Activated naive CD4-positive, alpha-beta T cell treated with anti-CD3 and anti-CD28 coated beads, Interleukin-2, amount 50 U/mL, for 24 hours (primary cell): ENCODE results near the gene SLC22A6.
"Not testable (repeated sequence)": the region's sequence is repeated elsewhere in the genome, so short reads cannot be mapped to it uniquely, and the experiment has no call there.

Experiments
- H3K27ac Mint-ChIP-seq: one replicate; pipeline ENCODE4 v1.8.0; 2021; ENCODE audit warnings: mild to moderate bottlenecking, mixed read lengths
- H3K27me3 Mint-ChIP-seq: one replicate; pipeline ENCODE4 v1.8.0; 2021; ENCODE audit warnings: mixed read lengths
- H3K36me3 Mint-ChIP-seq: one replicate; pipeline ENCODE4 v1.8.0; 2021; ENCODE audit warnings: mixed read lengths
- H3K4me1 Mint-ChIP-seq: one replicate; pipeline ENCODE4 v1.8.0; 2021; ENCODE audit warnings: mixed read lengths
- H3K4me3 Mint-ChIP-seq: one replicate; pipeline ENCODE4 v1.8.0; 2021; ENCODE audit warnings: mild to moderate bottlenecking, mixed read lengths
- H3K9me3 Mint-ChIP-seq: one replicate; pipeline ENCODE4 v1.8.0; 2021; ENCODE audit warnings: mixed read lengths

Gene SLC22A6

GRCh38 chr11:62959422-62959980 is 25.3 kb downstream of the SLC22A6 start:
- Mint-ChIP-seq H3K27me3 (peaks cover 2% of the 10 kb centered on the region), H3K4me1 (no peaks in the 10 kb centered on the region), H3K9me3 (no peaks in the 10 kb centered on the region), H3K27ac (no peak overlapping the region), H3K4me3 (no peak overlapping the region), H3K36me3 (no peaks in the 10 kb centered on the region)

- Mint-ChIP-seq H3K4me1 (no peaks in the 10 kb centered on the region), H3K27ac (no peak overlapping the region), H3K27me3 (peaks cover 2% of the 10 kb centered on the region), H3K9me3 (no peaks in the 10 kb centered on the region), H3K36me3 (no peaks in the 10 kb centered on the region), H3K4me3 (no peak overlapping the region)
Measured at GRCh38 chr11:62958547-62959421, 26.0 kb downstream of the SLC22A6 start.

GRCh38 chr11:62957147-62957546 is 27.6 kb downstream of the SLC22A6 start:
- Mint-ChIP-seq H3K4me3 (no peak overlapping the region), H3K9me3 (no peaks in the 10 kb centered on the region), H3K27ac (no peak overlapping the region), H3K4me1 (no peaks in the 10 kb centered on the region), H3K27me3 (peaks cover 2% of the 10 kb centered on the region), H3K36me3 (no peaks in the 10 kb centered on the region)

- Mint-ChIP-seq H3K27ac (no peak overlapping the region), H3K4me1 (no peaks in the 10 kb centered on the region), H3K9me3 (no peaks in the 10 kb centered on the region), H3K36me3 (no peaks in the 10 kb centered on the region), H3K4me3 (no peak overlapping the region), H3K27me3 (peaks cover 2% of the 10 kb centered on the region)
Measured at GRCh38 chr11:62954478-62954877, 30.3 kb downstream of the SLC22A6 start.

GRCh38 chr11:62953811-62954210 is 31.0 kb downstream of the SLC22A6 start:
- no peak overlapping the region for H3K27ac Mint-ChIP-seq
- H3K36me3 Mint-ChIP-seq, result no peaks in the 10 kb centered on the region
- H3K9me3 Mint-ChIP-seq, result no peaks in the 10 kb centered on the region
- peaks cover 2% of the 10 kb centered on the region for H3K27me3 Mint-ChIP-seq
- no peak overlapping the region for H3K4me3 Mint-ChIP-seq
- H3K4me1 Mint-ChIP-seq, result no peaks in the 10 kb centered on the region

- Mint-ChIP-seq H3K27me3 (peaks cover 6% of the 10 kb centered on the region), H3K27ac (no peak overlapping the region), H3K4me1 (no peaks in the 10 kb centered on the region), H3K9me3 (no peaks in the 10 kb centered on the region), H3K4me3 (no peak overlapping the region), H3K36me3 (no peaks in the 10 kb centered on the region)
Measured at GRCh38 chr11:62948765-62949320, 35.9 kb downstream of the SLC22A6 start.

- not testable (repeated sequence) for H3K27me3 Mint-ChIP-seq, H3K9me3 Mint-ChIP-seq, H3K4me3 Mint-ChIP-seq, H3K27ac Mint-ChIP-seq, H3K4me1 Mint-ChIP-seq, H3K36me3 Mint-ChIP-seq
Measured at GRCh38 chr11:62945538-62945937, 39.2 kb downstream of the SLC22A6 start.

- H3K4me1 Mint-ChIP-seq, H3K36me3 Mint-ChIP-seq, H3K9me3 Mint-ChIP-seq, H3K27me3 Mint-ChIP-seq, H3K4me3 Mint-ChIP-seq, H3K27ac Mint-ChIP-seq: not testable (repeated sequence)
Measured at GRCh38 chr11:62937528-62937927, 47.2 kb downstream of the SLC22A6 start.

GRCh38 chr11:62934496-62934785 is 50.3 kb downstream of the SLC22A6 start:
- peaks cover 3% of the 10 kb centered on the region for H3K4me1 Mint-ChIP-seq
- H3K4me3 Mint-ChIP-seq, result no peak overlapping the region
- peaks cover 18% of the 10 kb centered on the region for H3K27me3 Mint-ChIP-seq
- H3K9me3 Mint-ChIP-seq, result peaks cover 9% of the 10 kb centered on the region
- H3K36me3 Mint-ChIP-seq, result no peaks in the 10 kb centered on the region
- H3K27ac Mint-ChIP-seq, result no peak overlapping the region

- no peak overlapping the region for H3K4me3 Mint-ChIP-seq
- no peaks in the 10 kb centered on the region for H3K36me3 Mint-ChIP-seq
- peaks cover 3% of the 10 kb centered on the region for H3K4me1 Mint-ChIP-seq
- peaks cover 21% of the 10 kb centered on the region for H3K27me3 Mint-ChIP-seq
- peaks cover 9% of the 10 kb centered on the region for H3K9me3 Mint-ChIP-seq
- no peak overlapping the region for H3K27ac Mint-ChIP-seq
Measured at GRCh38 chr11:62933750-62934495, 50.8 kb downstream of the SLC22A6 start.

GRCh38 chr11:62933285-62933684 is 51.5 kb downstream of the SLC22A6 start:
- Mint-ChIP-seq H3K36me3 (no peaks in the 10 kb centered on the region), H3K4me3 (no peak overlapping the region), H3K27ac (no peak overlapping the region), H3K4me1 (peaks cover 3% of the 10 kb centered on the region), H3K9me3 (peaks cover 9% of the 10 kb centered on the region), H3K27me3 (peaks cover 26% of the 10 kb centered on the region)

GRCh38 chr11:62931499-62932278 is 53.1 kb downstream of the SLC22A6 start:
- no peak overlapping the region for H3K4me3 Mint-ChIP-seq
- H3K27ac Mint-ChIP-seq, result no peak overlapping the region
- H3K36me3 Mint-ChIP-seq, result no peaks in the 10 kb centered on the region
- H3K4me1 Mint-ChIP-seq, result peaks cover 4% of the 10 kb centered on the region
- H3K27me3 Mint-ChIP-seq, result peaks cover 37% of the 10 kb centered on the region
- no peaks in the 10 kb centered on the region for H3K9me3 Mint-ChIP-seq

- H3K27me3 Mint-ChIP-seq, result peaks cover 44% of the 10 kb centered on the region
- no peak overlapping the region for H3K27ac Mint-ChIP-seq
Measured at GRCh38 chr11:62930666-62931065, 54.1 kb downstream of the SLC22A6 start.

GRCh38 chr11:62930157-62930556 is 54.6 kb downstream of the SLC22A6 start:
- H3K27me3 Mint-ChIP-seq, result peaks cover 49% of the 10 kb centered on the region

More at GRCh38 chr11:62930666-62931065, 54.1 kb downstream of the SLC22A6 start:
- no peak overlapping the region for H3K4me3 Mint-ChIP-seq
- no peaks in the 10 kb centered on the region for H3K36me3 Mint-ChIP-seq
- peaks cover 12% of the 10 kb centered on the region for H3K4me1 Mint-ChIP-seq
- no peaks in the 10 kb centered on the region for H3K9me3 Mint-ChIP-seq

GRCh38 chr11:62928011-62928410 is 56.8 kb downstream of the SLC22A6 start:
- H3K27me3 Mint-ChIP-seq, result peaks cover 53% of the 10 kb centered on the region
- H3K27ac Mint-ChIP-seq, result no peak overlapping the region
- no peaks in the 10 kb centered on the region for H3K9me3 Mint-ChIP-seq
- H3K4me1 Mint-ChIP-seq, result peaks cover 25% of the 10 kb centered on the region
- H3K36me3 Mint-ChIP-seq, result no peaks in the 10 kb centered on the region
- no peak overlapping the region for H3K4me3 Mint-ChIP-seq

More at GRCh38 chr11:62930157-62930556, 54.6 kb downstream of the SLC22A6 start:
- Mint-ChIP-seq H3K4me3 (no peak overlapping the region), H3K4me1 (peaks cover 17% of the 10 kb centered on the region), H3K36me3 (no peaks in the 10 kb centered on the region), H3K27ac (no peak overlapping the region), H3K9me3 (no peaks in the 10 kb centered on the region)
